ENCODE data around the gene FAM83F. TPM values are rescaled to one million over a fixed set of nuclear protein-coding genes. Genes with fewer than 3 reads are reported as not detected.

Gene FAM83F
- total and polyA plus RNA-seq, 10 of the 15 experiments (the other 5 are each of a cell fraction or from before 2014, with no cell fraction given) = 0.01 to 0.05 (median 0.01) TPM; not detected in 7

DNA sequence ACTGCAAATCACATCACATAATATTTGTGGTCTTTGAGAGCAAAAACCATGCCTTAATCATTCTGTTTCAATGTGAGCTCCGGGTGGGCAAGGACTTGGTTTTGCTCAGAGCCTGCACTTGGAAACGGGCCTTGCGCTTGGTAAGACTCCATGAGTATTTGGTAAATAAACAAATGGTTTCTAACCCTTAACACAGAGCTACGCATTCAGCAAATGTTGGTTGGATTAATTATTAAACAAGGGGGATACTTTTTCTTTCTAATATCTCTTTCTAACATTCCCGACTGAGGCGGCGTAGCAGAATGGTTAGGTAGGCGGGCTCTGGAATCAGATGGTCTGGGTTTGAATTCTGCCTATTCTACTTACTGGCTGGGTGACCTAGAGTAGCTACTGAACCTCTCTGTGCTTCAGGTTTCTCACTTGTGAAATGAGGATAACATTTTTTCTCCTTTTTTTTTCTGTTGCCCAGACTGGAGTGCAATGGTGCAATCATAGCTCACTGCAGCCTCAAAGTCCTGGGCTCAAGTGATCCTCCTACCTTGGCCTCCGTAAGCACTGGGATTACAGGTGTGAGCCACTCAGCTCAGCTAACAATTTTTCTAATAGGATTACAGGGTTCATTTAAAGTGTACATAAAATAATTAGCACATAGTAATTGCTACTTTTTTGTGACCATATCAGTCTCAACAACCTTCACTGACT is 3.4 kb upstream of the FAM83F start:
- intact Hi-C loops (cut with micrococcal nuclease; ENCODE audit: unreplicated experiment) (no loop called here), in situ Hi-C loops (cut with MboI) (no loop called here)
- SMC1A ChIA-PET (ENCODE audit: uncharacterized antibody, unreplicated experiment) = interaction anchor here (0.9 to 1.5 kb wide), 2 partner anchors 26 to 49 kb away, joined by 3 read pairs; no protein-coding TSS in a partner anchor
- BruUV-seq (replicated peaks) = no TSS peak
- WGBS (ENCODE audit: insufficient coverage, insufficient replicate concordance, low lambda C conversion rate, missing lambda C conversion rate) = 62% methylated on average over 9 of the region's 9 CpGs
- H3K9ac ChIP-seq (ENCODE audit: control insufficient read depth, insufficient read depth, low read length) = no peak overlapping the region
- H3K9me3 ChIP-seq (replicated peaks; ENCODE audit: control insufficient read depth, insufficient read depth, low read length) = no peaks in the 10 kb centered on the region
- TF ChIP-seq GABPA (IDR thresholded peaks at IDR 0.05; ENCODE audit: low read depth) (no peak), SIN3A (IDR thresholded peaks at IDR 0.05; ENCODE audit: low read depth, low read length) (no peak), PML (IDR thresholded peaks at IDR 0.05; ENCODE audit: low read length) (no peak), ATF7 (IDR thresholded peaks at IDR 0.05; ENCODE audit: low read depth) (no peak), TARDBP (IDR thresholded peaks at IDR 0.05; ENCODE audit: borderline replicate concordance) (no peak), ASH2L (IDR thresholded peaks at IDR 0.05; ENCODE audit: borderline replicate concordance, low read depth) (no peak), STAT1 (conservative IDR thresholded peaks at IDR 0.05) (no peak), MTA3 (IDR thresholded peaks at IDR 0.05; ENCODE audit: borderline replicate concordance, low read length) (no peak), SMAD1 (IDR thresholded peaks at IDR 0.05; ENCODE audit: low read depth, partially characterized antibody) (no peak), EP300 (IDR thresholded peaks at IDR 0.05; ENCODE audit: borderline replicate concordance in 1 of 2, control insufficient read depth in 1 of 2, low read depth in 2 of 2, low read length in 2 of 2) (no peak), NFXL1 (IDR thresholded peaks at IDR 0.05; ENCODE audit: borderline replicate concordance) (no peak)
- ATAC-seq = no peak
- no peaks in the 10 kb centered on the region for H3K36me3 ChIP-seq (ENCODE audit: control insufficient read depth in 2 of 2, insufficient read depth in 2 of 2, low read length in 1 of 2)
- no peaks in the 10 kb centered on the region for H4K20me1 ChIP-seq (ENCODE audit: control insufficient read depth, insufficient read depth)
- FAIRE-seq = no peak
- CTCF ChIA-PET = interaction anchor here (1.0 to 1.8 kb wide), 3 partner anchors 21 to 58 kb away, joined by 3 to 10 read pairs (median 5); no protein-coding TSS in a partner anchor
- no peak overlapping the region for H3K4me2 ChIP-seq (ENCODE audit: control insufficient read depth, insufficient read depth)
- POLR2A ChIA-PET = no interaction called here
- no peak overlapping the region for H2AFZ ChIP-seq (ENCODE audit: control insufficient read depth, low read depth, low read length)
- RAD21 ChIA-PET (ENCODE audit: unreplicated experiment) = no interaction called here
- H3K27ac ChIP-seq (ENCODE audit: control insufficient read depth, insufficient read depth) = no peak overlapping the region
- H3K4me3 ChIP-seq = no peak overlapping the region
- H3K4me1 ChIP-seq (ENCODE audit: control insufficient read depth, insufficient read depth, low read length) = no peaks in the 10 kb centered on the region; the same call in 1 of the 2 replicates
- no peaks in the 10 kb centered on the region for H3K79me2 ChIP-seq (ENCODE audit: control insufficient read depth, insufficient read depth, low read length)
- H3K27me3 ChIP-seq (replicated peaks in 1 of 2; ENCODE audit: control insufficient read depth in 2 of 2, insufficient read depth in 2 of 2, low read length in 1 of 2) = peaks cover 3 to 6% of the 10 kb centered on the region in 2 experiments
- no peak for DNase-seq (ENCODE audit: low read depth, low spot score)

All from GM12878 (cell line).